GM18519 (cell line): ENCODE results near the gene HCAR3.
A peak's percentile ranks its signal among the peaks of the same experiment; 100 is the strongest.
"Not testable (repeated sequence)": the region's sequence is repeated elsewhere in the genome, so short reads cannot be mapped to it uniquely, and the experiment has no call there.

ENCODE experiments used
- ATAC-seq: cut with Tn5 transposase; IDR thresholded peaks from one replicate; pipeline ENCODE4 v1.9.1; 2021; ENCODE audit warnings: mild to moderate bottlenecking, moderate library complexity; ENCODE audit not compliant: unreplicated experiment, low FRiP score

HCAR3 gene

GRCh38 chr12:122716658-122717057, at the start of gene HCAR3:
Gene HCAR3, minus strand, starts transcription at chr12:122716811. Its CDS starts 74 bp downstream, at chr12:122716737.
- ATAC-seq = not testable (repeated sequence)

- ATAC-seq = no peak
Measured at GRCh38 chr12:122757568-122757967, 41.0 kb upstream of the HCAR3 start.

DNA sequence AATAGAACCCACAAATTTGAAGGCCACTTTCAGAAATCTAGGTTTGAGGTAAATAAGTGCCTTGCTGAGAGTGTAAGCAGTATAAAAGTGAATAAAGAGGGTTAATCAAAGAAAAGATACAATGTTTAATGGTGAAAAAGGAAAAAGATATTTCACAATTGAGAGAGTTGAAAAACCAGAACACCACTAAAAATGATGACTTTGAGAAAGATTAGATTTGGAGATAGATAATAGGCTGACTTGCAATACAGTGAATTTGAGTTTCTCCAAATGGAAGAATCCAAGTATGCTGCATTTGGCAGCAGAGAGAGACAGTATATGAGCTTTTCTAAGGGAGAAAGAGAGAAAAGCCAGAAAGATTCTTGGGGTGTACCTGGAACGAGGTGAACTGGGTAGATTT, 38.2 kb upstream of the HCAR3 start:
- no peak for ATAC-seq

- ATAC-seq = no peak
Measured at GRCh38 chr12:122753319-122753650, 36.7 kb upstream of the HCAR3 start.

- ATAC-seq = peak; percentile 86
Measured at GRCh38 chr12:122752464-122753318, 36.1 kb upstream of the HCAR3 start, which contains the start of gene DENR. Gene DENR, plus strand, starts transcription at chr12:122752824. Its CDS starts 878 bp downstream, at chr12:122753702.

GRCh38 chr12:122750781-122751515, 34.3 kb upstream of the HCAR3 start:
- not testable (repeated sequence) for ATAC-seq

DNA sequence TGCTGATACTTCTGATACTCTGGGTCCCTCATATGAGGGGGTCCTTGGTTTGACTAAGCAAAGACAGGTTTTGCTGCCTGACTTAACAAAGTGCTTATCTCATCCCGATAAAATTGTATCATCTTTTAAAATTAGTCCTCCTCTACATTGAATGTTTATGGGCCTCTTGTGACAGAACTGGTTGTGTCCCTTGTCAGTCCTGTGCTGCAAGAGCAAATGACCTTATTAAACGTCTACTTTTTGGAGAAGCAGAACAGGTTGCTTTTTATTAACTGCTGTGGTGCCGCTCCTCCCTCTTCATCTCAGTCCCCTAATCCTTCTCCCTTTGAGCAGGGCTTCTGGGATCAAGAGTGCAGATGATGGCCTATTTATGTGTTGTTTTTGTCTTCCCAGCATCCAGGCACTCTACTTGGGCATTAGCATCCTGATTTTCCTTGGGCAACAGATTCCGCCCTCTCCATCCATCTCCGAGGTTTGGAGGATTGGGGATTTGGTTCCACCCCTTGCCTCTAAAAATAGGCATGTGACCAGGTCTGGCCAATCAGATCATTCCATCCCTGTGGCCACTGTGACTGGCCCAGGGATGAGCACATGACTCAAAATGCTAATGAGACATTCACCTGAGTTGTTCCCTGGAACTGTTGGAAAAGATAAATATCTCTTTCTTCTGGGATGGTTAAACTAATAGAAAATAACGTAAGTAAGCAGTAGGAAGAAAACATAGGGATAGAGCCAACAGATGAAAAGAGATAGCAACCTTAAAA, 33.1 kb upstream of the HCAR3 start:
- ATAC-seq = no peak

DNA sequence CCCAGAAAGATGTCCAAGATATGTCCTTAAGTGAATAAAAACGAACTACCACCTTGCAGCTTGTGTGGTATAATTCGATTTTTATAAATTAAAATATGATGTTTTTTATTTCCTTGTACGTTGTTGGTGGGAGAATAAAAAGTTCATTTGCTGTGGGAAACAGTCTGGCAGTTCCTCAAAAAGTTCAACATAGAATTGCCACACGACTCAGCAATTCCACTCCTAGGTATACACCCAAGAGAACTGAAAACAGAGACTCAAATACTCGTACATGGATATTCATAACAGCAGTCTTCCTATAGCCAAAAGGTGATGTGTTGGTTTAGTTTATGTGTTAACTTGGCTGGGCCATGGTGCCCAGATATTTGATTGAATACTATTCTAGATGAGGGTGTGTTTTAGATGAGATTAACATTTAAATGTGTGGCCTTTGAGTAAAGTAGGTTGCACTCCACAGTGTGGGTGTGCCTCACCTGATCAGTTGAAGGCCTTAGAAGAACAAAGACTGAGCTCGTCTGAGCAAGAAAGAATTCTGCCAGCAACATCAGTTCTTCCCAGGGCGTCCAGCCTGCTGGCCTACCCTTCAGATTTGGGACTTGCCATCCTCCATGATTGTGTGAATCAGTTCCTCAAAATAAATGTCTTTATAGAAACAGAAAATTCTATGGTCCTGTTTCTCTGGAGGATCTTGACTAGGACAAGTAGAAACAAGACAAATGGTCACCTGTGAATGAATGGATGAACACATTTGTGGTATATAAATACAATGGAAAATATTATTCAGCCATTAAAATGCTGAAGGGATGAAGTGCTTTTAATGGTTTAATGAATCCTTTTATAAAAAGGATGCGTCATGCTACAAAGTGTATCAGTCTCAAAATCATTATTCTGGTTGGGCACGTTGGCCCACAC, 30.9 kb upstream of the HCAR3 start:
- no peak for ATAC-seq

DNA sequence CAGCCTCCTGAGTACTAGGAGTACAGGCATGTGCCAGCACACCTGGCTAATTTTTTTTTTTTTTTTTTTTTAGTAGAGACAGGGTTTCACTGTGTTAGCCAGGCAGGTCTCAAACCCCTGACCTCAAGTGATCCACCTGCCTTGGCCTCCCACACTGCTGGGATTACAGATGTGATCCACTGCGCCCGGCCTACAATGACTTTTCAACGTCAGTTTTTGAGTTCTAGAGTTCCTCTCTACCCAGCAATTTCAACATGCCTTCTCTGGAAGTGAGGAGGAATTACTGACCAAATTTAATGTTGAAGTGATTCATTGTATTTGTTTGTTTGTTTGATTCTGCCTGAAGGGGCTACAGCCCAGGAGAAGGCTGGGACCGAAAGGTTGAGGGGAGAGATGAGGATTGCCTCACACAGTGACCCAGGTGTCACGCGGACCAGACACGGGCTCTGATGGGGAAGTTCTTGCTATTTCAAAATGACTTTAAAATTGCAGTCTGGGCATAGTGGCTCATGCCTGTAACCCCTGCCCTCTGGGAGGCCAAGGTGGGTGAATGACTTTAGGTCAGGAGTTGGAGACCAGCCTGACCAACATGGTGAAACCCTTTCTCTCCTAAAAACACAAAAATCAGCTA, 27.4 kb upstream of the HCAR3 start:
- no peak for ATAC-seq

DNA sequence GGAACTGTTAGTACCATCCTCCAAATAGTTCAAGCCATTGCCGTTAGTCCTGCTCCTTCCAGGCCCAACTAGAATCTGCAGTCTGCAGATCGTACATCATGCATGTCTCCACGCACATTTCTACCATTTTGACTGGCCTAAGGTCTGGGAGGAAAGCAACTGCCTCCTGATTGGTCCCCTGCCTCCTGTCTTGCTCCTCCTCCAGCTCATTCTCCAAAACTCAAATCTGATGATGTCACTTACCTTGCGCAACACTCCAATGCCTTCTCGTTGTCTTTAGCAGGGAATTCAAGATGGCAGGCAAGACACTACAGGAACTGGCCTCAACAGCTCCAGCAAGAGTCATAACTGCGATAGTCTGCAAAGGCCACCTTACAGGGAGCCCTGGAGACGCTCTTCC, 23.7 kb upstream of the HCAR3 start:
- no peak for ATAC-seq

DNA sequence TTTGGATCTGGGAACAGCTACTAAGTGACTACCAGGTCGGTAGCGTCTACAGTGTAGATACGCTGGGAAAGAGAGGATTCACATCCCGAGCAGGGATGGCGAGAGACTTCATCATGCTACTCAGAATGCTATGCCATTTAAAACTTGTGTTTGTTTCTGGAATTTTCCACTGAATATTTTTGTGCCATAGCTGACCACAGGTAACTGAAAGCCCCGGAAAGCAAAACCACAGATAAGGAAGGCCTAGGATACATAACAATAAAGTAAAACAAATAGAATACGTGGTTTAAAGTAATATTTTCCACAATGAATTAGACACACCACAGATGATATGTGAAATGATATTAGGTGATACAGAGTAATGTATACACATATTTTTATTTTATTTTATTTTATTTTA, 22.0 kb upstream of the HCAR3 start:
- ATAC-seq = no peak

DNA sequence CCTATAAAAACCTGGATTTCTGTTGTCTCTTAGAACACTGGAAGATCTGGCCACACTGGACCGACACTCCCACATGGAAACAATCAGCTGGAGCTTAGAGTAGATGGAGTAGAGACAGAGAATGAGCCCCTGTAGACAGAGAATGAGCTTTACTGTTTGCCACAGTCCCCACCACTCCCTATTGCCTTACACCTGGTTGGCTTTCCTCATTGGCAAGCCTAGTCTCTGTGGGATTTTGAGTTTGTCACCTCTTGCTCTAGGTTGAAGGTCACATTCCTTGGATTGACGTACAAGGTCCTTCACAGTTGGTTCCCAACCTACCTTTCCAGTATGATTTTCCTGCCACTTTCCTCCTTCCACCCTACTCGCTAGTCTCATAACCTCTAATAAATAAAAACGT, 16.0 kb upstream of the HCAR3 start:
- no peak for ATAC-seq

GRCh38 chr12:122732170-122732569, 15.6 kb upstream of the HCAR3 start:
- no peak for ATAC-seq

GRCh38 chr12:122730215-122731014, 13.8 kb upstream of the HCAR3 start, which contains the start of gene HCAR1:
Gene HCAR1, minus strand, starts transcription at chr12:122730844. Its CDS starts 505 bp downstream, at chr12:122730339.
- ATAC-seq = no peak

DNA sequence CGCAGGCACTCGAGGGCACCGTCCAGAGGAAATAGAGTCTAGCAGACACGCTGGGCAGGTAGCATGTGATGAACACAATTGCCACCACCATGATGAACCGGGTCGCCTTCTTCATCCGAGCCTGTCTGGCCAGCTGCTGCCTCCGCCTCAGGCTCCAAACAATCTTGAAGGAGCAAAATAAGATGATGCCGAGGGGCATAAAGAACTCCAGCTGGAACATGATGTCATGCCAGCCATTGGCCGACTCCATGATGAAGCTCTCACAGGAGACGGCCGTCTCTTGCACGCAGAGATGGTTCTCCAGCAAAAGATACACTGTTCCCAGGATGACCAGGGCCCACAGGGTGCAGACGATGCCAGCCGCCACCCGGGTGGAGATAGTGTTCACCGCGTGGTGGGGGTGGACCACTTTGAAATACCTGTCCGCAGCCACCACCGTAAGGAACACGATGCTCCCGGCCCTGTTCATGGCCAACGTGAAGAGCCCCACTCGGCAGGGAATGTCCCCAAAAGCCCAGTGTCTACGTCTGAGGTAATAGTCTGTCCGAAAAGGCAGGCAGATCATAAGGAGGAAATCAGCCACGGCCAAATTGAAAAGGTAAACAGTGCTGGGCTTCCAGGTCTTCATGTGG, 13.1 kb upstream of the HCAR3 start:
- no peak for ATAC-seq

GRCh38 chr12:122726080-122726558, 9.5 kb upstream of the HCAR3 start:
- no peak for ATAC-seq

DNA sequence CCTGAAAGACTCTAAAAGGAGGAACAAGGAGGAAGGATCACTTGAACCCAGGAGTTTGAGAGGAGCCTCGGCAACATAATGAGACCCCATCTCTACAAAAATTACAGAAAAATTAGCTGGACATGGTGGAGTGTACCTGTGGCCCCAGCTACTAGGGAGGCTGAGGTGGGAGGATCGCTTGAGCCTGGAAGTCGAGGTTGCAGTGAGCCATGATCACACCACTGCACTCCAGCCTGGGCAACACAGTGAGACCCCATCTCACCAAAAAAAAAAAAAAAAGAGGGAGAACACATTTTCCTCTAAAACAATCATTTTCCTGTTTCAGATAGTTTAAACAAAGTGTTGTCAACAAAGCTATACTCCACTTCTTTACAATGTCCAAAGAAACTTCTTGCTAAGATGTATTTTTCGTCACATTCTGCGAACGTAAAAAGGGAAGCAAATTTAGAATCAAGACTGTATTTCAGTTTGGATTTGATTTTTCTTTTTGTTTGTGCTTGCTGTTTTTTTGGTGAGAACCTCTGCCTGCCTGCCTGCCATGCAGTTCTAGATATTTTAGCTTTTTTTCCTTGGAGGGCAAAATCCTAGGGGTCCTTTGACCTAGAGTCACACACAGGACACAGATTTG, 9.0 kb upstream of the HCAR3 start:
- no peak for ATAC-seq
